GM04504 (cell line): ENCODE measurements around the gene CTF1.

Source experiments
- DNase-seq: peaks from one replicate; pipeline ENCODE4 v3.0.0-alpha.2; 2012; ENCODE audit warnings: low read depth

Gene CTF1

GRCh38 chr16:30910427-30911029 lies 14.1 kb downstream of the CTF1 start:
- DNase-seq = no peak

GRCh38 chr16:30912794-30913412 lies 16.5 kb downstream of the CTF1 start:
- no peak for DNase-seq

GRCh38 chr16:30914830-30915229 lies 18.4 kb downstream of the CTF1 start:
- no peak for DNase-seq

DNA sequence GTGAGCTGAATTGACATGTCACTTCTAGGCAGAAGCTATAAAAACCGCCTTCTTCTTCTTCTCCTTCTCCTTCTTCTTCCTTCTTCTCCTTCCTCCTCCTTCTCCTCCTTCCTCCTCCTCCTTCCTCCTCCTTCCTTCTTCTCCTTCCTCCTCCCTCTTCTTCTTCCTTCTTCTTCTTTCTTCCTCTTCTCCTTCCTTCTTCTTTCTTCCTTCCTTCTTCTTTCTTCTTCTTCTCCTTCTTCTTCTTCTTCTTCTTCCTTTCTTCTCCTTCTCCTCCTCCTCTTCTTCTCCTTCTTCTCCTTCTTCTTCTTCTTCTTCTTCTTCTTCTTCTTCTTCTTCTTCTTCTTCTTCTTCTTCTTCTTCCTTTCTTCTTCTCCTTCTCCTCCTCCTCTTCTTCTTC lies 22.2 kb downstream of the CTF1 start:
- DNase-seq = no peak

- no peak for DNase-seq
Measured at GRCh38 chr16:30920891-30921290, 24.5 kb downstream of the CTF1 start.

- DNase-seq = no peak
Measured at GRCh38 chr16:30921459-30921747, 25.0 kb downstream of the CTF1 start.

DNA sequence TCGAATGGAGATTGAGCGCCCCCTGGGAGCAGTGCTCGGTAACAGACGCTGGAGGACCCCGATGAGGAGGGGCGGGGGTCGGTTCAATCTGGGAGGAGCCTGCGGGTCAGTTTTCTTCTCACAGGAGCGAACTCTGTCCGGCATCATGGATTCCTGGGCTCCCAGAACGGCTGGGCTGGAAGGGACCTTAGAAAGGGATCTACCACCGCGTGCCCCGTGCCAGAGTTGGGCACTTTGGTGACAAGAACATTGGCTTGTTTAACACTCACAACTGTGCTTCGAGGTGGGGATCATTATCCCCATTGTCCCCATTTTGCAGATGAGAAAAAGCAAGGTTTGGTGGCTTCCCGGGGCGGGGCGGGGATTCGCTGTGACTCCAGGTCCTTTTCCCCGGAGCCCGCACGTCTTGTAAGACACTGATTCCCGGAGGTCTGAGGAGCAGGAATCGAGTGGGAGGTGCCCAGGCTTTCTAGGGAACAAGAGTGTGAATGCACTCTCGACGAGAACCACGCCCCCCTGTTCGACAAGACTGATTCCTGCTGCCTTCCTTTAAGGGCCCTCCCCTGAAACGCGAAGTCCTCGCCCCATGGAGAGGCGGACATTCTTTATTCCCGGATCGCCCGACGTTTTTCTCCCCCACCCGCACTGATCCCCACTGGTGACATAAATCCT lies 25.5 kb downstream of the CTF1 start:
- DNase-seq = peak; percentile 67

GRCh38 chr16:30922420-30922959 lies 26.1 kb downstream of the CTF1 start:
- peak; percentile 99 for DNase-seq

DNA sequence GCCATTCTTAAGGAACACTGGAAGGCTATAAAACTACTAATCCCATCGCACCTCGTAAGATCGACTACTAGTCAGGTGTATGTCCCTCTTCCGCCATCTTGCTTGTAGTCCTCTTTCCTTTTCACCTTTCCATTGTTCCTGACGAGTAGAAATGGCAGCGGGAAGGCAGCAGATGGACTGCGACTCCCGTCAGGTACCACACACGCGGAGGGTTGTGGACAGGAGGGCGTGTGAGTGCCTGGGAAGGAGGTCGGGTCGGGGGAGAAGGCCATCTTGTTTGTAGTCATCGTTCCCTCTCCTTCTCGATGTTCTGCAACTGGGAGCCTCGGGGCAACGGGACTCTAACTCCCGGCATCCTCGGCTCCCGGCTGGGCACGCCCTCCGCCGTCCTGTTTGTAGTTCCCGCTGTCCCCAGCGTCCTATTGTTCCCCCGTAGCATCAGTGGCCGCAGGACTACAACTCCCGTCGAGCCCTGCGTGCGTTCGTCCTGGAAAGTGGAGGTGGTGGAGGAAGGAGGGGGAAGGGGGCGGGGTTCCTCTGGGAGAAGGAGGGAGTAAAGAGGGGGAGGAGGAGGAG lies 26.6 kb downstream of the CTF1 start:
- DNase-seq = peak; percentile 100

- DNase-seq = no peak
Measured at GRCh38 chr16:30923554-30924075, 27.2 kb downstream of the CTF1 start, which contains the start of gene FBXL19. Gene FBXL19 (plus strand): TSS chr16:30923572. CDS start chr16:30925755, 2,183 bp downstream.

DNA sequence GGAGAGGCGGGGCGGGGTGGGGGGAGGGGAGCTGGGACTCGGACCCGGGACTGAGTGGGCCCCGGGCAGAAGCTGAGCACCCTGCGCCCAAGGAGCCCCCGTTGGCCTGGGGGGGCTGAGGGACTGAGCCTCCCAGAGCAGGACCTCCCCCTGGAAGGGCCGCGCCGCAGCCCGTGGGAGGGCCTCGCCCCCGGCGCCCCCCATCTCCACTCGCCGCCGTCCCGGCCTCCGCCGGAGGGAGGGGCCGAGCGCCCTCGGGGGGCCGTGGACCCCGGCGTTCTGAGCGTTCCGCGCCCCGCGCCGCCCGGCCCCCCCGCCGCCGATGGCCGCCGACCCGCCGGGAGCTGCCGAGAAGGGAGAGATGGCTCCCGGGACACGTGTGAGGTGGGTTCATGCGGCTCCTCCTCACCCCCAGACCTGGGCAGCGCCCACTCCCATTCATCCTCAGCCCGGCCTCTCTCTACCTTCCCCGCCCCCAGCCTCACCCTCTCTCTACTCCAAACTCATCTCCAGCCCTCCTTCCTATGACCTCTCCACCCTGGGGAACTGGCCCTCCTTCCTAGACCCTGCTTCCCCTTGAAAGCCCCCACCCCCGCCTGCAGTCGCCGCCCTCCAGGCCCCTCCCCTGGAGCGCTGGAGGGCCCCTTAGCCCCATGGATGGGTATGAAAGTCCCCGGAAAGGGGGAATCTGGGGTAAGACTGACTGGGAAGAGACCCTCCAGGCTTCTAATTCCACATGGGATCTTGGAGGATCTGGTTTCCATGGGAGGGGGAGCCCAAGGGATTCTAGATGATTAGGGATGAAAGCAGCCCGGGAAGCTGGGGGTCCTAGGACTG lies 27.9 kb downstream of the CTF1 start:
- no peak for DNase-seq

DNA sequence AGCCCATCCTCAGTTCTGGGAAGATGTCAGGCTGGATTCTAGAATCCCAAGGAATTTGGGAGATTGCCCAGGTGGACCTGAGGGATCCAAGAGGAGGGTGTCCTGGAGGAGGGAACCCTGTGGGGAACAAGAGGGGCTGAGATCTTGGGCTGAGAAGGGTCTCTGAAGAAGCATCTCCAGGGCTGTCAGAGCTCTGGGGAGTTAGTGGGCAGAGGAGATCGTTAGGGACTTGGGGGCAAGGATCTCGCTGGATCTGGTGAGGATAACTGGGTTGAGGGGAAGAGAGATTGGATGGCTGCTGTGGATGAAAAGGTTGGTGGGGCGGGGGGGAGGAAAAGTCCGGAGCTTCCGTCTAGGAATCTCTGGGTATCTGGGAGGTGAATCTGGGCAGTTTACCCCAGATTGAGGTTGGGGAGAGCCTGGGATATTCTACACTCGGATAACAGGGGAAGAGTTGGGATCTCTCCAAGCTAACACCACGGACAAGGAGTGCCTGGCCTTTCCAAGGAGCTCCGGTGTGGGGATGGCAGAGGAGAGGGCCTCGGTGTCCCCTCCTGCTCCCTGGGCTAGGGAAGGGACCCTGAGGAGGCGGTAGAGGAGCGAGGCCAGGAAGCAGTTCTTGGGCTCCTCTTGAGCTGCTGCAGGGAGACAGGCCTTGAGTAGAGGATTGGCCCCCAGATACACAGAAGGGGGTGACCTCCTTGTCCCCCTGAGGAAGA lies 28.7 kb downstream of the CTF1 start:
- no peak for DNase-seq

DNA sequence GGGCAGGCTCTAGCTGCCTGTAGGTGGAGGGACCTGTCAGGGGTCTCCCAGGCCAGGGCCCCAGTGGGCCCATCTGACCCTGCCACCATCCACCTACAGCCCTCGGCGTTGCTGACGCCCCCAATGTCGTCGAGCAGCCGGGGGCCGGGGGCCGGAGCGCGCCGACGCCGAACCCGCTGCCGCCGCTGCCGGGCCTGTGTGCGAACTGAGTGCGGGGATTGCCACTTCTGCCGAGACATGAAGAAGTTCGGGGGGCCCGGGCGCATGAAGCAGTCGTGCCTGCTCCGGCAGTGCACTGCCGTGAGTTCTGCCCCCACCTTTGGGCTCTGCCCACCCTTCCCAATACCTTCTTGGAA lies 29.2 kb downstream of the CTF1 start:
- DNase-seq = no peak

GRCh38 chr16:30925995-30926811 lies 29.8 kb downstream of the CTF1 start:
- DNase-seq = no peak

DNA sequence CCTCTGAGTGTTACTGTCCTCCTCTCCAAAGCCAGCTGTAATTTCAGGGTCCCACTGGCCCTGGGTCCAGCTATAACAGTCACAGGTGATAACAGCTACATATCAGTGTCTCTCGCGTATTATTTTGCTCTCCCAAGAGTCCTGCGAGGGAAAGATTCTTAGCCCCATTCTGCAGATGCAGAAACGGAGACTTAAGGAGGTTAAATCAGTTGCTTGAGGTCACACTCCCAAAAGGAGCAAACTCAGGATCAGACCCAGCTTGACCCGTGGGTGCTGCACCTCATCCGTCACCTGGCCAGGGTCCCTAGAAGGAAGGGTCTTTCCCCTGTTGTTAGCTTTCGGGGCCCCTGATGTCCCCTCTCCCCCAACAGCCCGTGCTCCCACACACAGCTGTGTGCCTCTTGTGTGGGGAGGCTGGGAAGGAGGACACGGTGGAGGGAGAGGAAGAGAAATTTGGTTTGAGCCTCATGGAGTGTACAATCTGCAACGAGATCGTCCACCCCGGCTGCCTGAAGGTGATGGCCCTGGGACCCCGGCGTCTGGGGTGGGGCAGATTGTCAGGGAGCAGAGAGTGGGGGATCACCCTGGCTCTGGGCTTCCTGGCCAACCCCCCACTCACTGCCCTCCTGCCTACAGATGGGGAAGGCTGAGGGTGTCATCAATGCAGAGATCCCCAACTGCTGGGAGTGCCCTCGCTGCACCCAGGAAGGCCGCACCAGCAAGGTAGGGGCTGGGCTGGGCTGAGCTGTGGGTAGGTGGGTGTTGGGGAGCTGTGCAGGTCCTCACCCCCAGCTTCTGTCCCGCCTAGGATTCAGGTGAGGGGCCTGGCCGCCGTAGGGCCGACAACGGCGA lies 30.7 kb downstream of the CTF1 start:
- DNase-seq = no peak

GRCh38 chr16:30927789-30928378 lies 31.5 kb downstream of the CTF1 start:
- no peak for DNase-seq

- DNase-seq = no peak
Measured at GRCh38 chr16:30928390-30928789, 32.0 kb downstream of the CTF1 start.

GRCh38 chr16:30929167-30929566 lies 32.8 kb downstream of the CTF1 start:
- DNase-seq = no peak

DNA sequence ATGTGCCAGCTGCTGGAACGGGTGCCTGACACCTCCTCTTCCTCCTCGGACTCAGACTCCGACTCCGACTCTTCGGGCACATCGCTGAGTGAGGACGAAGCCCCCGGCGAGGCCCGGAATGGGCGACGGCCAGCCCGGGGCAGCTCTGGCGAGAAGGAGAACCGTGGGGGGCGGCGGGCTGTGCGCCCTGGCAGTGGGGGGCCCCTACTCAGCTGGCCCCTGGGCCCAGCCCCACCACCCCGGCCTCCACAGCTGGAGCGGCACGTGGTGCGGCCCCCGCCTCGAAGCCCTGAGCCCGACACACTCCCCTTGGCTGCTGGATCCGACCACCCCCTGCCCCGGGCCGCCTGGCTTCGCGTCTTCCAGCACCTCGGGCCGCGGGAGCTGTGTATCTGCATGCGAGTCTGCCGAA lies 33.8 kb downstream of the CTF1 start:
- no peak for DNase-seq
